22Rv1 (cell line): Measurements from ENCODE around the gene ARHGAP23.

Source experiments
- ZFX ChIP-seq: fragments of 450-650 bp; IDR thresholded peaks from 2 replicates; pipeline ENCODE4 v1.6.1; 2017; ENCODE audit warnings: antibody characterized with exemption, borderline replicate concordance
- TF ChIP-seq, protein P1 (sequence below): fragments of 450-650 bp; IDR thresholded peaks from 2 replicates; pipeline ENCODE4 v1.5.1; 2017; ENCODE audit warnings: mild to moderate bottlenecking

DNA sequence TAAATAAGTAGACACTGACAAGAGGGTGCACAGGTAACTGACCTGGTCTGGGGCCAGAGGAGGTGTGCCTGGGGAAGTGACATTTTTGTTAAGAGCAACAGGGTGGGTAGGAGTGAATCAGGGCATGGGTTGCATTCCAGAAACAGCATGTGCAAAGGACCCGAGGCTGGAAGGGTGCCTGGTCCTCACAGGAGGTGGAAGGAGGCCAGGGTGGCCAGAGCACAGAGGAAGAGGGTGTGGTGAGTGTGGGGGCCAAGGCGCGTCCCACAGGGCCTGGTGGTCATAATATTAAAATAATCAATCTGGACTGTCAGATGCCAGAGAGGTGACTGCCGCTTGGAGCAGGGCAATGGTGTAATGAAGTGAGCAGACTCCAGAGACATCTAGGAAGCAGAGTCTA lies 14.3 kb downstream of the ARHGAP23 start:
- TF ChIP-seq, protein P1, sequence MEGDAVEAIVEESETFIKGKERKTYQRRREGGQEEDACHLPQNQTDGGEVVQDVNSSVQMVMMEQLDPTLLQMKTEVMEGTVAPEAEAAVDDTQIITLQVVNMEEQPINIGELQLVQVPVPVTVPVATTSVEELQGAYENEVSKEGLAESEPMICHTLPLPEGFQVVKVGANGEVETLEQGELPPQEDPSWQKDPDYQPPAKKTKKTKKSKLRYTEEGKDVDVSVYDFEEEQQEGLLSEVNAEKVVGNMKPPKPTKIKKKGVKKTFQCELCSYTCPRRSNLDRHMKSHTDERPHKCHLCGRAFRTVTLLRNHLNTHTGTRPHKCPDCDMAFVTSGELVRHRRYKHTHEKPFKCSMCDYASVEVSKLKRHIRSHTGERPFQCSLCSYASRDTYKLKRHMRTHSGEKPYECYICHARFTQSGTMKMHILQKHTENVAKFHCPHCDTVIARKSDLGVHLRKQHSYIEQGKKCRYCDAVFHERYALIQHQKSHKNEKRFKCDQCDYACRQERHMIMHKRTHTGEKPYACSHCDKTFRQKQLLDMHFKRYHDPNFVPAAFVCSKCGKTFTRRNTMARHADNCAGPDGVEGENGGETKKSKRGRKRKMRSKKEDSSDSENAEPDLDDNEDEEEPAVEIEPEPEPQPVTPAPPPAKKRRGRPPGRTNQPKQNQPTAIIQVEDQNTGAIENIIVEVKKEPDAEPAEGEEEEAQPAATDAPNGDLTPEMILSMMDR, result no peak
- TF ChIP-seq ZFX, result no peak
